SK-N-SH treated with all-trans-retinoic acid at 6 μM for 48 hours (cell line): Measurements from ENCODE around the gene SNAP25.

ENCODE experiments used
- ATAC-seq: fragments of 200-7000 bp; cut with Tn5 transposase; 3 replicates; pipeline ENCODE4 v1.9.1; 2020; ENCODE audit warnings: mild to moderate bottlenecking, moderate library complexity
- ARNTL ChIP-seq: fragments of 450-650 bp; formaldehyde crosslinking; IDR thresholded peaks from 2 replicates; pipeline ENCODE4 v1.5.0; 2020; ENCODE audit warnings: low read depth, mild to moderate bottlenecking, moderate library complexity, borderline replicate concordance
- BACH2 ChIP-seq: fragments of 250-450 bp; sonication (Bioruptor Pico); IDR thresholded peaks from 2 replicates; pipeline ENCODE4 v1.9.0; 2021; ENCODE audit warnings: mild to moderate bottlenecking, borderline replicate concordance
- CSDC2 ChIP-seq: fragments of 250-450 bp; sonication (Bioruptor Pico); IDR thresholded peaks from 2 replicates; pipeline ENCODE4 v1.5.0; 2020; ENCODE audit warnings: mild to moderate bottlenecking, moderate library complexity
- ESRRG ChIP-seq: fragments of 250-450 bp; sonication (Bioruptor Pico); IDR thresholded peaks from 2 replicates; pipeline ENCODE4 v1.6.1; 2021; ENCODE audit warnings: mild to moderate bottlenecking
- GLIS3 ChIP-seq: fragments of 250-450 bp; sonication (Bioruptor Pico); IDR thresholded peaks from 2 replicates; pipeline ENCODE4 v1.5.0; 2020; ENCODE audit warnings: mild to moderate bottlenecking, moderate library complexity
- ISL1 ChIP-seq: fragments of 250-450 bp; sonication (Bioruptor Pico); IDR thresholded peaks from 2 replicates; pipeline ENCODE4 v2.1.2; 2022; ENCODE audit warnings: mild to moderate bottlenecking, moderate library complexity
- OSR1 ChIP-seq: fragments of 250-450 bp; sonication (Bioruptor Pico); IDR thresholded peaks from 2 replicates; pipeline ENCODE4 v1.8.0; 2022; ENCODE audit warnings: moderate library complexity, mild to moderate bottlenecking, inconsistent platforms
- TCF4 ChIP-seq: fragments of 250-450 bp; sonication (Bioruptor Pico); IDR thresholded peaks from 2 replicates; pipeline ENCODE4 v1.8.0; 2021; ENCODE audit warnings: mild to moderate bottlenecking, moderate library complexity, borderline replicate concordance
- TOX ChIP-seq: fragments of 250-450 bp; sonication (Bioruptor Pico); IDR thresholded peaks from 2 replicates; pipeline ENCODE4 v1.8.0; 2021; ENCODE audit warnings: mild to moderate bottlenecking, moderate library complexity, borderline replicate concordance
- ZC3H10 ChIP-seq: fragments of 250-450 bp; sonication (Bioruptor Pico); IDR thresholded peaks from 2 replicates; pipeline ENCODE4 v1.5.1; 2021; ENCODE audit warnings: mild to moderate bottlenecking, moderate library complexity
- ZFP3 ChIP-seq: fragments of 250-450 bp; sonication (Bioruptor Pico); IDR thresholded peaks from 2 replicates; pipeline ENCODE4 v1.5.0; 2020; ENCODE audit warnings: mild to moderate bottlenecking, moderate library complexity
- ZFP30 ChIP-seq: fragments of 450-650 bp; formaldehyde crosslinking; IDR thresholded peaks from 2 replicates; pipeline ENCODE4 v1.5.0; 2022; ENCODE audit warnings: mild to moderate bottlenecking, moderate library complexity
- ZNF70 ChIP-seq: fragments of 450-650 bp; formaldehyde crosslinking; IDR thresholded peaks from 2 replicates; pipeline ENCODE4 v1.5.0; 2020; ENCODE audit warnings: mild to moderate bottlenecking, moderate library complexity
- TF ChIP-seq, protein P1 (sequence below): fragments of 250-450 bp; sonication (Bioruptor Pico); IDR thresholded peaks from 2 replicates; pipeline ENCODE4 v1.8.0; 2021; ENCODE audit warnings: low read depth, mild to moderate bottlenecking, moderate library complexity, borderline replicate concordance
- TF ChIP-seq, protein P2 (sequence below): fragments of 250-450 bp; sonication (Bioruptor Pico); IDR thresholded peaks from 2 replicates; pipeline ENCODE4 v1.8.0; 2020; ENCODE audit warnings: mild to moderate bottlenecking, moderate library complexity, borderline replicate concordance
- TF ChIP-seq, protein P3 (sequence below): fragments of 250-450 bp; sonication (Bioruptor Pico); IDR thresholded peaks from 2 replicates; pipeline ENCODE4 v1.5.1; 2021; ENCODE audit warnings: mild to moderate bottlenecking, moderate library complexity
- TF ChIP-seq, protein P4 (sequence below): fragments of 250-450 bp; sonication (Bioruptor Pico); IDR thresholded peaks from 2 replicates; pipeline ENCODE4 v1.5.0; 2020; ENCODE audit warnings: mild to moderate bottlenecking, moderate library complexity

Gene SNAP25

DNA sequence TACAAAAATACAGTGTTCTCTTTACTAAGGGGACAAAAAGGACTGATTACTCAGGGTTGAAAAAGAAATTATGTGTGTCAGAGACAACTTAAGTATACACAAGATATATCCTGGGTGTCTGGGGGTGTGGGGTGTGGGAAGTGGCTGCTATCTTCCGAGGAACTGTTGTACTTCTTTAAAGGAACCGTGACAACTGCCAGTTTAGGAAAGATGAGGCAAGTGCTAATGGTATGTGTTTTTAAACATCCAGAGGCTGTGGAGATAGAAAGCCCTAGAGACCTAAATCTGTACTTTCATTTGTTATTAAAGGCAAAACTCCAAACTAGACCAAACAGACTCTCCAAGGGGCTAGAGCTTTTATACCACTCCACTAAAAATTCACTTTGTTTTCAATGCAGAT is 95.6 kb downstream of the SNAP25 start (continued):
- TF ChIP-seq, protein P1, sequence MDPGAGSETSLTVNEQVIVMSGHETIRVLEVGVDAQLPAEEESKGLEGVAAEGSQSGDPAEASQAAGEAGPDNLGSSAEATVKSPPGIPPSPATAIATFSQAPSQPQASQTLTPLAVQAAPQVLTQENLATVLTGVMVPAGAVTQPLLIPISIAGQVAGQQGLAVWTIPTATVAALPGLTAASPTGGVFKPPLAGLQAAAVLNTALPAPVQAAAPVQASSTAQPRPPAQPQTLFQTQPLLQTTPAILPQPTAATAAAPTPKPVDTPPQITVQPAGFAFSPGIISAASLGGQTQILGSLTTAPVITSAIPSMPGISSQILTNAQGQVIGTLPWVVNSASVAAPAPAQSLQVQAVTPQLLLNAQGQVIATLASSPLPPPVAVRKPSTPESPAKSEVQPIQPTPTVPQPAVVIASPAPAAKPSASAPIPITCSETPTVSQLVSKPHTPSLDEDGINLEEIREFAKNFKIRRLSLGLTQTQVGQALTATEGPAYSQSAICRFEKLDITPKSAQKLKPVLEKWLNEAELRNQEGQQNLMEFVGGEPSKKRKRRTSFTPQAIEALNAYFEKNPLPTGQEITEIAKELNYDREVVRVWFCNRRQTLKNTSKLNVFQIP (CRISPR knock-in tag) = no peak
- TF ChIP-seq, protein P2, sequence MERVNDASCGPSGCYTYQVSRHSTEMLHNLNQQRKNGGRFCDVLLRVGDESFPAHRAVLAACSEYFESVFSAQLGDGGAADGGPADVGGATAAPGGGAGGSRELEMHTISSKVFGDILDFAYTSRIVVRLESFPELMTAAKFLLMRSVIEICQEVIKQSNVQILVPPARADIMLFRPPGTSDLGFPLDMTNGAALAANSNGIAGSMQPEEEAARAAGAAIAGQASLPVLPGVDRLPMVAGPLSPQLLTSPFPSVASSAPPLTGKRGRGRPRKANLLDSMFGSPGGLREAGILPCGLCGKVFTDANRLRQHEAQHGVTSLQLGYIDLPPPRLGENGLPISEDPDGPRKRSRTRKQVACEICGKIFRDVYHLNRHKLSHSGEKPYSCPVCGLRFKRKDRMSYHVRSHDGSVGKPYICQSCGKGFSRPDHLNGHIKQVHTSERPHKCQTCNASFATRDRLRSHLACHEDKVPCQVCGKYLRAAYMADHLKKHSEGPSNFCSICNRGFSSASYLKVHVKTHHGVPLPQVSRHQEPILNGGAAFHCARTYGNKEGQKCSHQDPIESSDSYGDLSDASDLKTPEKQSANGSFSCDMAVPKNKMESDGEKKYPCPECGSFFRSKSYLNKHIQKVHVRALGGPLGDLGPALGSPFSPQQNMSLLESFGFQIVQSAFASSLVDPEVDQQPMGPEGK (CRISPR knock-in tag) = no peak
- no peak for TF ChIP-seq ESRRG (CRISPR knock-in tag)
- no peak for TF ChIP-seq CSDC2 (CRISPR knock-in tag)
- TF ChIP-seq BACH2 = no peak
- TF ChIP-seq, protein P3, sequence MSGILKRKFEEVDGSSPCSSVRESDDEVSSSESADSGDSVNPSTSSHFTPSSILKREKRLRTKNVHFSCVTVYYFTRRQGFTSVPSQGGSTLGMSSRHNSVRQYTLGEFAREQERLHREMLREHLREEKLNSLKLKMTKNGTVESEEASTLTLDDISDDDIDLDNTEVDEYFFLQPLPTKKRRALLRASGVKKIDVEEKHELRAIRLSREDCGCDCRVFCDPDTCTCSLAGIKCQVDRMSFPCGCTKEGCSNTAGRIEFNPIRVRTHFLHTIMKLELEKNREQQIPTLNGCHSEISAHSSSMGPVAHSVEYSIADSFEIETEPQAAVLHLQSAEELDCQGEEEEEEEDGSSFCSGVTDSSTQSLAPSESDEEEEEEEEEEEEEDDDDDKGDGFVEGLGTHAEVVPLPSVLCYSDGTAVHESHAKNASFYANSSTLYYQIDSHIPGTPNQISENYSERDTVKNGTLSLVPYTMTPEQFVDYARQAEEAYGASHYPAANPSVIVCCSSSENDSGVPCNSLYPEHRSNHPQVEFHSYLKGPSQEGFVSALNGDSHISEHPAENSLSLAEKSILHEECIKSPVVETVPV (CRISPR knock-in tag) = no peak
- TF ChIP-seq ZNF70 (CRISPR knock-in tag) = no peak
- TF ChIP-seq ARNTL (CRISPR knock-in tag) = no peak

DNA sequence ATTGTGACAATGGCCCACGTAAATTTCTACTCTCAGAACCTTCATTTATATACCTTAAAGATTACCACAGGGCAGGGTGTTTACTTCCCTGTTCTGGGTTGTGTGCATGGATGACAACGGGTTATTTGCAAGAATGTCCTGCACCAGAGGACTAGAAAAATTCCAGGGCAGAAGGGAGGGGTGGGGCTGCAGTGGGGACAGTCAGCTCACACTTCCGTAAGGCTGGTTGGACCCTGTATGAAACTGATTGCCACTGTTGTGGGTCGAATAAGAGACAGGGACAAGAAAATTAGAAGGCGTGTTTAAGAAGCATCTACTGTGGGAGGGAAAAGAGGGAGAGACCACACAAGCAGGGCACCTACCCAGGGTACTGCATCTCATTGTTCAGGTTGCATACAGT is 96.5 kb downstream of the SNAP25 start:
- ATAC-seq = no peak
- TF ChIP-seq, protein P4, sequence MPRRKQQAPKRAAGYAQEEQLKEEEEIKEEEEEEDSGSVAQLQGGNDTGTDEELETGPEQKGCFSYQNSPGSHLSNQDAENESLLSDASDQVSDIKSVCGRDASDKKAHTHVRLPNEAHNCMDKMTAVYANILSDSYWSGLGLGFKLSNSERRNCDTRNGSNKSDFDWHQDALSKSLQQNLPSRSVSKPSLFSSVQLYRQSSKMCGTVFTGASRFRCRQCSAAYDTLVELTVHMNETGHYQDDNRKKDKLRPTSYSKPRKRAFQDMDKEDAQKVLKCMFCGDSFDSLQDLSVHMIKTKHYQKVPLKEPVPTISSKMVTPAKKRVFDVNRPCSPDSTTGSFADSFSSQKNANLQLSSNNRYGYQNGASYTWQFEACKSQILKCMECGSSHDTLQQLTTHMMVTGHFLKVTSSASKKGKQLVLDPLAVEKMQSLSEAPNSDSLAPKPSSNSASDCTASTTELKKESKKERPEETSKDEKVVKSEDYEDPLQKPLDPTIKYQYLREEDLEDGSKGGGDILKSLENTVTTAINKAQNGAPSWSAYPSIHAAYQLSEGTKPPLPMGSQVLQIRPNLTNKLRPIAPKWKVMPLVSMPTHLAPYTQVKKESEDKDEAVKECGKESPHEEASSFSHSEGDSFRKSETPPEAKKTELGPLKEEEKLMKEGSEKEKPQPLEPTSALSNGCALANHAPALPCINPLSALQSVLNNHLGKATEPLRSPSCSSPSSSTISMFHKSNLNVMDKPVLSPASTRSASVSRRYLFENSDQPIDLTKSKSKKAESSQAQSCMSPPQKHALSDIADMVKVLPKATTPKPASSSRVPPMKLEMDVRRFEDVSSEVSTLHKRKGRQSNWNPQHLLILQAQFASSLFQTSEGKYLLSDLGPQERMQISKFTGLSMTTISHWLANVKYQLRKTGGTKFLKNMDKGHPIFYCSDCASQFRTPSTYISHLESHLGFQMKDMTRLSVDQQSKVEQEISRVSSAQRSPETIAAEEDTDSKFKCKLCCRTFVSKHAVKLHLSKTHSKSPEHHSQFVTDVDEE (CRISPR knock-in tag) = no peak
- TF ChIP-seq ESRRG (CRISPR knock-in tag) (no peak), TCF4 (CRISPR knock-in tag) (no peak), ARNTL (CRISPR knock-in tag) (no peak)

DNA sequence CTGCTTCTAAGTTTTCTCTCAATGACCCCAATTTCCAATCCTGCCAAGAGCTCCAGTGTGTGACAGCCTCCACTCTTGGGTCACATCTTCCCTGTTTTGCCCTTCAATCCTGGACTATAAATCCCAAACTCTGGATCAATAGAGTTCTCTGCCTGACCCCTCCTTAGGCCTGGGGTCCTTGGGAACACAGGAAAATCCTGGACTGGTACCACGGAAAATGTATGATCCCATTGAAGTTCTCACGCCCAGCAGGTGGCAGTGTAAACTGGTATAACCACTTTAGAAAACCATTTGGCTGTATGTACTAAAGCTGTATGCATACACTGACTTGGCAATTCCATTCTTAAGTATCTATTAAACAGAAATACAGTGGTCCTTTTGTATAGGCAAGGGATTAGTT is 98.0 kb downstream of the SNAP25 start:
- TF ChIP-seq BACH2 (no peak), ZFP30 (CRISPR knock-in tag) (no peak), ZNF70 (CRISPR knock-in tag) (no peak), OSR1 (CRISPR knock-in tag) (no peak), TOX (CRISPR knock-in tag) (no peak), ZFP3 (CRISPR knock-in tag) (no peak), ZC3H10 (no peak), CSDC2 (CRISPR knock-in tag) (no peak), ISL1 (CRISPR knock-in tag) (no peak), GLIS3 (CRISPR knock-in tag) (no peak)
- TF ChIP-seq, protein P1 (CRISPR knock-in tag) = no peak
- TF ChIP-seq, protein P3 (CRISPR knock-in tag) = no peak

More for the DNA sequence above, 98.0 kb downstream of the SNAP25 start:
- no peak for ATAC-seq
